RKO (cell line): ENCODE measurements around the gene EFCAB8.
"Not testable (repeated sequence)": the region's sequence is repeated elsewhere in the genome, so short reads cannot be mapped to it uniquely, and the experiment has no call there.

Source experiments
- DNase-seq: peaks from one replicate; pipeline ENCODE4 v3.0.0-alpha.2; 2016; ENCODE audit warnings: low spot score

EFCAB8 gene

GRCh38 chr20:32959351-32960221, 100.9 kb downstream of the EFCAB8 start:
- DNase-seq = no peak

GRCh38 chr20:32960222-32960518, 101.4 kb downstream of the EFCAB8 start:
- DNase-seq = no peak

- DNase-seq = no peak
These were observed 102.4 kb downstream of the EFCAB8 start for GRCh38 chr20:32960849-32961731.

GRCh38 chr20:32962053-32962452, 103.3 kb downstream of the EFCAB8 start:
- DNase-seq = no peak

- DNase-seq = not testable (repeated sequence)
These were observed 103.9 kb downstream of the EFCAB8 start for GRCh38 chr20:32962646-32963045.

- DNase-seq = no peak
These were observed 104.5 kb downstream of the EFCAB8 start for GRCh38 chr20:32963176-32963575.

GRCh38 chr20:32964575-32964974, 105.9 kb downstream of the EFCAB8 start:
- DNase-seq = no peak

- DNase-seq = no peak
These were observed 106.4 kb downstream of the EFCAB8 start for GRCh38 chr20:32965115-32965514.

- no peak for DNase-seq
These were observed 107.1 kb downstream of the EFCAB8 start for GRCh38 chr20:32965581-32966373.

GRCh38 chr20:32966382-32966781, 107.7 kb downstream of the EFCAB8 start:
- no peak for DNase-seq

GRCh38 chr20:32966881-32967781, 108.4 kb downstream of the EFCAB8 start:
- DNase-seq = no peak

GRCh38 chr20:32967961-32968457, 109.3 kb downstream of the EFCAB8 start:
- DNase-seq = no peak

GRCh38 chr20:32968478-32969241, 109.9 kb downstream of the EFCAB8 start:
- peak; percentile 17 for DNase-seq

GRCh38 chr20:32969356-32970114, 110.8 kb downstream of the EFCAB8 start:
- no peak for DNase-seq

- no peak for DNase-seq
These were observed 111.6 kb downstream of the EFCAB8 start for GRCh38 chr20:32970115-32970972.

- no peak for DNase-seq
These were observed 112.2 kb downstream of the EFCAB8 start for GRCh38 chr20:32970973-32971300.

GRCh38 chr20:32971703-32972161, 113.0 kb downstream of the EFCAB8 start:
- DNase-seq = no peak
